Femur (tissue), 1 donor: ENCODE measurements around the gene NDRG4.
"Not testable (repeated sequence)": the region's sequence is repeated elsewhere in the genome, so short reads cannot be mapped to it uniquely, and the experiment has no call there.

Source experiments
- DNase-seq: peaks from one replicate; pipeline ENCODE4 v3.0.0-alpha.2; 2017

Gene NDRG4

DNA sequence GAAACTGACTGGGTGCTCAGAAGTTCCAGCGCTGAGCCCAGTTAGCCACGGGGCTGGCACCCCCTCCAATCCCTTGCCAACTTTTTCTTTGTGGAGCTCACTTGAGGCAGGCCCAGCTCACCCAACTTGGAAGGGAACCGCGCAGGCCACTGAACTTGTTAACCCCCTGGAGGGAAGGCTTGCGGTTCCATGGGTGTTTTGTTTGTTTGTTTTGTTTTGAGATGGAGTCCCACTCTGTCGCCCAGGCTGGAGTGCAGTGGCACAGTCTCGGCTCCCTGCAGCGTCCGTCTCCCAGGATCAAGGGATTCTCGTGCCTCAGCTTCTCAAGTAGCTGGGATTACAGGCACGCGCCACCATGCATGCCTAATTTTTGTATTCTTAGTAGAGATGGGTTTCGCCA is 34.1 kb upstream of the NDRG4 start:
- no peak for DNase-seq

DNA sequence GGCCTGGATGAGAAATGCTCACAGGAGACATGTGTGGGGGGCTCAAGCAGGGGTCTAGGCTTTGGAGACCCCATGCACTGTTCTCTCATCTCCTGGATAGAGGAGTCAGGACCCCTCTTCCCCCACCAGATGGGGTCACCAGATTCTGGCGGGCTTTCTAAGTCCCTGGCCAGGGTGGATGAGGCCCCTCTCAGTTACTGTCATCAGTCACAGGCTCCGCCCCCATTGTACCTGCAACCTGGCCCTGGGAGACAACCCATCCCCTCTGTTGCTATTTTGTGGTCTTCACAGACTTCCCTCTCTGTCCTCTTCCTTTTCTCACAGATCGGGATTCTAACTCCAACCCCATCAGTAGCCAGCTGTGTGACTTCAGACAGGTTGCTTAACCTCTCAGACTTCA is 33.5 kb upstream of the NDRG4 start:
- no peak for DNase-seq

DNA sequence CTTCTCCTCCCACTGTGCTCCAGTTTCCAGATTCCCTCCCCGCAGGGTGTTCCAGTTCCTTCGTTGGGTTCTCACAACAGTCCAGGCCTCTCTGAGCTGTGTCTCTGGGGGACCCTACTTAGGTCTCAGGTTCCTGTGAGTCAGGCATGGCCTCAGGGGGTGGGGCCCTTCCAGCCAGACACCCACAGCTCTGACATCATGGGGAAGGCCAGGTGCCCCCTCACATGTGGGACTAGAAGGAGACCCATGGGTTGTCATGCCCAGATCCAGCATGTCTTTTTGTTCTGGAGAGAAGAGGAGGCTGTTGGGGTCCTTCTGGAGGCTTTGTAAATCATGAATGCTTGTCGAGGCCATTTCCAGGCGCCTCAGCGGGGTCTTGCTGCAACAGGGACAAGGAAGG is 32.0 kb upstream of the NDRG4 start:
- no peak for DNase-seq

DNA sequence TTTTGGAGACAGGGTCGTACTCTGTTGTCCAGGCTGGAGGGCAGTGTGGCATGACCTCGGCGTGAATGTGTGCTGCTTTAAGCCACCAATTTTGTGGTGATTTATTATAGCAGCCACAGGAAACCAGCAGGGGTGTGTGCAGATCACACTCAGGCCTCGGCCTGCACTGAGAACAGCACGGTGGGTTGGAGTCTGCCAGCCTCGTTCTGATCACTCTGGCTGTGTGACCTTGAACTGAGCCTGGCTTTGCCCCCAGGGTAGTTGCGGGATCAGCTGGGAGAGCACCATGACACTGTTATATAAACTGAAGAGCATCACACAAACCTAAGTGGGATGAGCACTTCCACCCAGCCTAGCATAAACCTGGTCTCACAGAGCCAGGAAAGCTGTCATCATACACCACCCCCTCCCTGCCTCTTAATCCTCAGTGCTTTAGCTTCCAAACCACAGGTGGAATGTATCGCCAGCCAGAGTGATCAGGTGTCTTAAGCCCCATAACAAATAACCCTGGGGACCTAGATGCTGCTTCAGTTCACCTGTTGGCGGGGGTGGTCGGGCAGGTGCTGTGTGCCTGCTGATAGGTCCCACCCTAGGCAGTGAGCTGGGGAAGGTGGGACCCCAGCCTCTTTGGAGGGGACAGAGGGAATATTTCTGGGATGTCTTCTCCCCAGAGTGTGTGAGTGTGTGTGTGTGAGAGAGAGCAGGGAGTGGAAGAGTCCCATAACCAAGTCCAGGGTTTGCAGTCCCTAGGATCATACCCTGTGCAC is 28.6 kb upstream of the NDRG4 start:
- DNase-seq, result no peak

DNA sequence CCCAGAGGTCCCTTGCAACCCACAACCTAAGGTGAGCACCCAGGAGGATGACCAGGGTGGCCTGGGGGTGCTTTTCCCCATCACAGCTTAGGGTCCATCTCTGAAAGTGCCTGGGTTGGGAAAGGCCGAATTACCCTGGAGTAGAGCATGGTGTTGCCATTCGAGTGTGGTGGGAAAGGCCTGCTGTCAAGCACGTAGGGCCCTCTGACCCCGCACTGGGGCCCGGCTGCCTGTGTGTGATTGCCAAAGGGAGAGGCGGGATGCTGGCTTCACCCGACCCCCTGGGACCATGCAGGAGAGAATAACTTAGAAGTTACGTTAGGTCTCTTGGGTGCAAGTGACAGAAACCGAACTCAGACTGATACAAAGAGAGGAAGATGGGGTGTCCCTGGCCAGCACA is 27.7 kb upstream of the NDRG4 start:
- DNase-seq, result no peak

DNA sequence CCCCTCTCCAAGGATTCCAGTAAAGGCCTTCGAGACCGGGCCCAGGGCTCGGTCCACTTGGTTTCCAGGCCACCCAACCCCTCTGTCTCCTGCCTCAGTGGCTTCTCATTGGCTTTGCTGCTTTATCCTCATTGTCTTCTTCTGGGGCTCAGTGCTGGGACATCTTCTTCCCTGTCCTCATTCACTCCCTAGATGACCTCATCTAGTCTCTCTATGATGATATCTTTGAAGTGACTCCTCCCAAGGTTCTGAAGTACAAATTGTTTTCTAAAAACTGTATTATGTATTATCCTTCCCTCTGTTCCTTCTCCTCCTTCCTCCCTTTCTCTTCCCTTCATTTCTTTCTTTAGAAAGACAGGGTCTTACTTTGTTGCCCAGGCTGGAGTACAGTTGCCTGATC is 27.1 kb upstream of the NDRG4 start:
- no peak for DNase-seq

DNA sequence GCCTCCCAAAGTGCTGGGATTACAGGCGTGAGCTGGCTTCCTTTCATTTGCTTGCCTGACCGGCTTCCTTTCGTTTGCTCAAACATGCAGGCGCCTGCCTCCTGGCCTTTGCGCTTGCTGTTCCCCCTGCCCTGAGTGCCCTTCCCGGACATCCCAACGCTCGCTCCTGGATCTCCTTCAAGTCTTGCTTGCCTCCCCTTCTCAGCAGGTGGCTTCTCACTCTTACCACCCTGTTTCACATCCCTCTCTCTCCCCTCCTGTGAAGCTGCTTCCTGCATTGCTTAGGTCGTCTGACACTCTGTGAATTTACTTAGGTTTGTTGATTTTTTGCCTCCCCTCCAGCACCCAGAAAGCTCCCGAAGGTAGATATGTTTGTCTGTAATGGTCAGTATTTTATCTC is 25.6 kb upstream of the NDRG4 start:
- no peak for DNase-seq

DNA sequence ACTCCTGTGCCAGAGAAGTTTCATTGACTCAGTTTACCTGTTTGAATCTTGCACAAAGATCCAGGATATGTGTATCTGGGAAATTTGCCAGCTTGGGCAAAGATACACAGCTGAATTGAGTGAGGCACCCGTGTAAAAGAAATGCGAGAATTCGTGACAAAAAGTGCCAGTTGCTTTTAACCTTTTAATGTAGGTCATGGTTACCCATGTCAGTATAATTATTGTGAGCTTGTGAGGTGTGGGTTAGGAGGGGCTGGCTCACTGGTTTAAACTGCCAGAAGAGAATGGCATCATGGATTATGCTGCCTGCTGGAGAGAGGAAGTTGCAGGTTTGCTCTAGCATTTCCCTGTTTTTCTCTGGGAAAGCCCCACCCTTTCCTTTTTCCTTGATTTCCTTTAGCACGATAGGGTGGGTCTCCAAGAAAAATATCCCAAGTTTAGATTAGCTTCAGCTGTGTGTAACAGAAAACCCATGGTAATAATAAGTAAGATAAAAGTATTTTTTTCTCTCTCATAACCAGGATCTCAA is 24.8 kb upstream of the NDRG4 start:
- no peak for DNase-seq

DNA sequence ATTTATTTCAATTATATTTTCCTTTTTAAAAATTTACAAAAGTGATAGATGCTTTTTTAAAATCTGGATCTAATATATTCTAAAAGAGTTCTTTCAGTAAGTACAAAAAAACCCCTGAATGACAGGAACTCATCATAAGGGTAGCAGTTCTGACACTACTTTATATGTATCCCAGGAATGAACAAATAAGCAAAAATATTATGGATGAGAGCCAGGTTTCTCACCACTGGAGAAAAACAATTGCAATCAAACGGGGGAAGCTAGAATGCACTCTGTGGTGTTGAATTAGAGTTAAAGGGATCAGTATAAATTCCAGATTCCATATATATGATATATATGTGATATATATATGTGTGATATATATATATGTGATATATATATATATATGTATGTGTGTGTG is 23.2 kb upstream of the NDRG4 start:
- no peak for DNase-seq

DNA sequence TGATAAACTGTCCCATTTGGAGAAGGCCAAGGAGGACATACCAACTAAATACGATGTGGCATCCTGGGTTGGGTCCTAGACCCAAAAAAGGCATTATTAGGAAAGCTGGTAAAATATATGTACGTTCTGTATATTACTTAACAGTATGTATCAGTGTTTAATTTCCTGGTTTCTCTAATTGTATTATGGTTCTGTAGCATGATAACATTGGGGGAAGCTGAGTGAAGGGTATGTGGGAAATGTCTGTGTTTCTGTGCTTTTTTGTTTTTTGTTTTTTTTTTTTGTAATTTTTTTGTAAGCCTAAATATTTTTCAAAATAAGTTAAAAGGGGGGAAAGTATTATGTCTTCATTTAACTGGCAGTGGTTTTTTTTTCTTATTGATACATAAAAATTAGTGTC is 21.5 kb upstream of the NDRG4 start:
- no peak for DNase-seq

DNA sequence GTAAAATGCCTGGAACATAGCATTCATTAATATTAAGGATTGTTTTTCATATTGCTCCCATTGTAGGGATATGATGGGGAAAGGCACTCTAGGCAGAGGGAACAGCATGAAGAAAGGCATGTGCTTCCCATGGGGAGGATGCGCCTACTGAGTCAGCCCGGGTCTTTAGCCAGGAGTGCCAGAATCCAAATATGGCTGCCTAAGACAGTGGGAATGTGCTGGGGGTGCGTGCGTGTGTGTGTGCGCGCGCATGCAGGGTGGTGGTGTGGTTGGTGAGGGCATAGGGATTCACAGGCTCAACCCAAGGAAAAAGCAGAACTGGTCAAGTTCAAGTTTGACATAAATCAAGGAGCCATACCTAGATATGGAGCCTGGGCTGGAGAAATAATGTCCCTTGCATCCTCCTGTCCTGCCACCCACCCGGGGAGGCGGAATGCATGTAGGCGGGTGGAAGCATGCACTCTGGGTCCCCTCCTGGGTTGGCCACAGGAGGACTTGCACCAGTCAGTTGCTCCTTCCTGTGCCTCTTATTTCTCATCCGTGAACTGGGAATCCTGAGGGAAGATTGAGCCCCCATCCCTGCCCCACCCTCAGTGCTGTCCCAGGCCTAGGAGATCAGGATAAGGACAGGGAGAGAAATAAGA is 18.6 kb upstream of the NDRG4 start:
- no peak for DNase-seq

DNA sequence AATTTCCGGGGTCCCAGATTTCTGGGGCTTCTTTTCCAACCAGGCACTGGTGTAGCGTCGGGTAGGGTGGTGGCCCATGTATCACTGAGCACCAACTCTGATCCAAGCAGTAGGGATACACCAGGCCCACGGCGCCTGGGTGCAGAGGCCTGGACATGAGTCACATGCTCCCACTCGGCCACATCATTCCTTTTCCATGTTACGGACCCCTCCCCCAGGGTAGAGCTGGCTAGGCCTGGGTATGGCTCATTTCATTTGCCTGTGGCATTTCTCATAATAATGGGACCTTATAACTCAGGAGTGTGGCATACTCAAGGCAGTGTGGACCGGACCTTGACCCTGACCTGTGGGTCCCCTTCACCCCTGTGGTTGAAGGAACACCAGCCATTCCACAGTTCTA is 18.0 kb upstream of the NDRG4 start:
- DNase-seq, result no peak

DNA sequence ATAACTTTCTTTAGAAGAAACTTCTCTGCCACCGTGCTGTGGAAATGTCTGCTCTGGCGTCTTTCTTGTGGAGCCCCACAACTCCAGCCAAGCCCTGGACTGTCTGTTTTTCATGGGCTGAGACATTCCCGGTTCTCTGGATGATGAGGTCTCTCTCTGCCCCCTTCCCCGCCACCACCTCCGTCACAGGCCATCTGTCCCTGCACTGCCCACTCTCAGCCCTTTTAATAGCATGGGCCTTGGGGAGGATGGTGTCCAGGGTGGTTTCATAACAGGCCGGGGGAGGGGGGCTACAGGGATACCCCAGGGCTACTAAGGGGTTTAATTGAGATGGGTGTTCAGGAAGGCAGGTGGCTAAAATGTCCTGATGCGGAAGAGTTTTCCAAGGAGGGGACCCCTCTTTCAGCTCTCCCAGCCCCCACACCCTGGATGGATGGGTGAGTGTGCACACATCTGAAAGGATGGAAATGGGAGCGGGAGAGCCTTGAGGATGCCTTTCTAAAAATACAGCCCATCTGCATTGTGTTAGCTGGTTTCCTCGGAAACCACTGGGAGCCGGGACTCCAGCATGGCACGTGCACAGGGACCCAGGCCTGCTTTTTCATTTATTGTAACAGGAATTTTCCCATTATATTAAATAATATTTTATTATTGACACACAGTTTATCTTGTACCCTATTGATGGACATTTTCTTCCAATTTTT is 14.6 kb upstream of the NDRG4 start:
- no peak for DNase-seq

DNA sequence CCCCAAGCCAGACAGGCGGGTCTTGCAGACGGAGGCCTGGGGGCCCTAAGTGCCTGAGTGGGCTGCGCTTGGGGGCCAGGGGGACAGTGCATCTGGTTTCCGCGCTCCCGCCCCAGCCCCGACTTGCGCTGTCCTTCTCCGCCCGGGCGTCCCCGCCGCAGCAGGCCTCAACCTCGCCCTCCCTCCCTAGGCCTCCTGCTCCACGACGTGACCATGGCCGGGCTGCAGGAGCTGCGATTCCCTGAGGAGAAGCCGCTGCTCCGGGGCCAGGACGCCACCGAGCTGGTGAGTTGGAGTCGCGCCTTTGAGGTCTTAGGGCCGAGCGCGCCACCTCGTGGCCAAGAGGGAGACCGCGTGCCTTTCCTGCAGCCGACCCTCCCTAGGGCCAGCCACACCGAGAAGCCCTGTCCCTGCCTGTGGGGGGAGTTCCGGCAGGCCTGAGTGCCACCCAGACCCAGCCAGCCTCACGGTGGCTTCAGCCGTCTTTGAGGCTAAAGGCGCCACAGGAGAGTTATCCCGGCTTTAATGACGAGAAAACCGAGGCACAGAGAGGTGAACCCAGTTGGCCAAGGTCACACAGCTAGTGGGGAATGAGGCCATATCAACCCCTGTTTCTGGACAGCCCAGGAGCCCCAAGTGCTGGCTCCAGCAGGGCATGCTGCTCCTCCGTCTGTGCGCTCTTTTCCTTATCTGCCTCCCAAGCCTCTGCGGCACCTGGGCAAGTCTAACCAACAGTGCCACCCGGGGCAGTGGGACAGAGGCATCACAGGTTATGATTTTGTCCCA is 12.2 kb upstream of the NDRG4 start:
- DNase-seq, result peak; percentile 86

DNA sequence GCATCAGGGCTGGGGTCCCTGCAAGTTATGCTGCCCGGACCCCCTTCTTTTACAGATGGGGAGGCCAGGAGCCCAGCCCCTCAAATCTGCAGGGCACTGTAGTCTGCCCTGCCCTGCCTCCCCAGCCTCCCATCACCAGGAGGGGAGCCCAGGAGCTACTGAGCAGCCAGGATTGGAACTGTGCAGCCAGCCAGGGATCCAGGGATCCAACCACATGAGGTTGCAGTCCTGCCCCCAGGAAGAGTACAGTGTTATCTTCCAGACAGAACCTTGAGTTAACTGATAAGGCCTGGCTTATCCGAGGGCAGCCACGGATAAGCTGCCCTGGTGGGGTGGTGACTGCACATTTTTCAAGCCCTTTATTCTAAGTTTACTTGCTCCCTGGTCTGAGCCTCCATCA is 11.4 kb upstream of the NDRG4 start:
- DNase-seq, result no peak

DNA sequence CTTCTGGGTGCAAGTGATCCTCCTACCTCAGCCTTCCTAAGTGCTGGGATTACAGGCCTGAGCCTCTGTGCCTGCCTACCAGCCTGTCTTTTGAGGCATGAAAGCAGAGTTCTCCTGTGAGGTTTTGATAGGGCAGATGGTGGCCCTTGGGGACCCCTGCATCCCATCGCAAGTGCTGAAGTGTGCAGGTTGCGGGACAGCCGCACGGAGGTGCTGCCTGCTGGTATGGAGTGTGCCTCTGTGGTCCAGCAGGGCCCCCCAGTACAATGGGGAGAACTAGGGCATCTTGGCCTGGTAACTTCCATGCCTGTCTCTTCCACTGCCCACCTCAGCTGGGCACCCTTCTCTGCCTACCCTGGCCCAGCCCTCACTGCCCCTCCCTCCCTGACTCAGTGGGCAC is 9.9 kb upstream of the NDRG4 start:
- DNase-seq, result no peak

DNA sequence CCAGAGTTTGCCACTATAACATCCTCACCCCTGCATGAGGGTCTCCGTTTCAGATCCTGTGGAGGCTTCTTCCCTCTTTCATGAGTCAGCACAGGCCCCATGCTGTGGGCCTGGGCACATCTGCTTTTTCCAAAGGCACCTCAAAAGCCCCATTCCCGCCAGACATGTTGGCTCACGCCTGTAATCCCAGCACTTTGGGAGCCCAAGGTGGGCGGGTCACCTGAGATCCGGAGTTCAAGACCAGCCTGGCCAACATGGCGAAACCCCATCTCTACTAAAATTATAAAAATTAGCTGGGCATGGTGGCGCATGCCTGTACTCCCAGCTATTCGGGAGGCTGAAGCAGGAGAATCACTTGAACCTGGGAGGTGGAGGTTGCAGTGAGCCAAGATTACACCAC is 9.4 kb upstream of the NDRG4 start:
- not testable (repeated sequence) for DNase-seq

DNA sequence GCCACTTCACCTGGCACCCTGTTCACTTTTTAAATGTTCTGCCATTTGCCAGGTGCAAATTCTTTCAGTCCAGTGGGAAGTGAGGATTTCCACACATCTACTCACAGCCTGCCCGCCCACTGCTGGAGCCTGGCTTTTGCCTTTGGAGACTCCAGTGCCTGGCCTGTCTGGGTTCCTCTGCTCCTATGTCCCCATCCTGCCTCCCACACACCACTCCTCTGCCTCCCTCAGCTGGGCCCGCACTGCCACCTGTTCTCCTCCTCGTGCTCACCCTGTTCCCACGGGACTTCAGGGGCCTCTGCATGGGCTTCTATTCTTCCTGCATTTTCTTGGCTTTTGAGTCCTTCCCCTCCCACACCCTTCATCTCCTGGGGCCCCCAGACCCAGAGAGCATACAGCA is 7.9 kb upstream of the NDRG4 start:
- DNase-seq, result no peak

DNA sequence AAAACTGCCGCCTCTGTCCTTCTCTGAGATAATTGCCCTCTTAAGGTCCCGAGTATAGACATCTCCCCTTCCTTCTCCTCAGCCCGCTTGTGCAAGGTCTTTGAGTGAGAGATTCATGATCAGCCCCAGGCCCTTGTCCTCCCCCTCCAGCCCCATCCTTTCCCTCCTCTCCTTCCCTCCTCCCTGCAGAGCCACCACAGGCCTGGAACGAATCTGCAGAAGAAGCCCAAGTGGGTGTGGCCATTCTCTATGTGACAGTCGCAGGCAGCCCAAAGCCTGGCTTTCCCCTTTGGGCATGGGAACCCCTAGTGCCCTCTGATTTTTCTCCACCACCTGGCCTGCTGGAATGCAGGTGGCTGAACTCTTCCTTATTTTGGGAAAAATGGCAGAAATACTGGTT is 7.2 kb upstream of the NDRG4 start:
- no peak for DNase-seq

DNA sequence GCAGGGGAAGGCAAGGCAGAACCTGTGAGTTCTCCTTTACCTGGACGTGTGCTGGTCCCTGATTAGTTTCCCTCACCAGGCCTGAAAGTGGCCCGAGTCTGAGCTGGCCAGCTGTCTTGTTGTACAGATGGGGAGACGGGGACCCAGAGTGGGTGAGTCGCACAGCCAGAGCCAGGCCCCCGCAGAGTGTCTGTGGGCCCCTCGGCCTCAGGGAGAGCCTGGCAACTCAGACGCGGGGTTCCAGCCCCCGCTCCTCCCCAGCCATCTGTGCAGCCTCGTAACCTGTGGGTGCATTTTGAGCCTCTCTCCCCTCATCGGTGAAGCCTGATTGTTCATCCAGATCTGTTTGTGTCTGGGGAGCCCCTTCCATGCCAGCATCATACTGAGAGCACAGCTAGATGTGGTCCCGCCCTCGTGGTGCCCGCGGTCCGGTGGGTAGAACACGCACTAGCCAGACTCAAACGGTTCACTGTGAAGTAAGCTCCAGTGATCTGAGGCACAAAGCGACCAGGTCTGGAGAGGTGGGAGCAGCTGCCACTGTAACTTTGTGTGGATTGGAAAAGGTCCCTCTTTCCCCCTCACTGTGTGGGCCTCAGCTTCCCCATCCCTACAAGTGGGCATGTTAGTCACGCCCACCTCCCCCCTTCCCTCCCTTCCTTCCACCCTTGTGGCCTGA is 6.0 kb upstream of the NDRG4 start:
- DNase-seq, result no peak

DNA sequence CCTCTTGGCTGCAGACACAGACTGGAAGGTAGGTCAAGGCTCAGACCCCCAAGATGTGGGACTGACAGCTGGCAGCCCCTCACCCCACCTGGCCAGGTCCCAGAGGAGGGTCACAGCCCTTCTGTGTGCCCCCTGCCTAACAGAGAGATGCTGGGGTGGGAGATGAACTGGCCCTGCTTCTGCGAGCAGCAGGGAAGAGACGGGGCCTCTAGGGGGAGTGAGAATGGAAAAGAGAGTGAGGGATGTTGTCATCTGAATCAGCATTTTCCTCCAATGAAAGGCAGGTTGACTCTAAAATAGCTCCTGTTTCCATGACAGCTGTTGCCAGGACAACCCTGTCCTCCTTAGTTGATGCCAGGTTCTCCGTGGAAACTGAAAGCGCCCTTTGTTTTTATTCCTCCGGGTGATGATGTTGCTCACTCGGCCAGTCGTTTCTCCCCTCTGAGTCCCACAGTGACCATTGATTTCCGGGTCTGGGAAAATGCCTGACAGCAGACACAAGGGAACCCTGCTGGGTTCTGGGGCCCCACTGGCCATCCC is 4.9 kb upstream of the NDRG4 start:
- peak; percentile 94 for DNase-seq
